H1 (cell line): ENCODE results near the gene ACTR1A.

Experiments used
- BRCA1 ChIP-seq: IDR thresholded peaks from 2 replicates; pipeline ENCODE4 v1.6.1; 2012; ENCODE audit warnings: low read depth, low read length, improper control_type of control experiment
- CEBPB ChIP-seq: IDR thresholded peaks from 2 replicates; pipeline ENCODE4 v1.6.1; 2012; ENCODE audit warnings: low read depth, low read length
- CTCF ChIP-seq, 3 experiments: IDR thresholded peaks; 1 replicate in 2 of 3; 2 replicates in 1 of 3; pipeline versions ENCODE4 v1.5.1 to v1.6.1; 2011; ENCODE audit warnings: low read length in 3 of 3, mild to moderate bottlenecking in 3 of 3, inconsistent platforms in 2 of 3, low read depth in 1 of 3, moderate library complexity in 1 of 3; ENCODE audit not compliant: insufficient read depth in 1 of 3; ENCODE audit errors: control extremely low read depth in 1 of 3
- EP300 ChIP-seq, 2 experiments: IDR thresholded peaks; 1 replicate in 1 of 2; 2 replicates in 1 of 2; pipeline ENCODE4 v1.6.1; 2011 to 2012; ENCODE audit warnings: low read depth in 2 of 2, low read length in 2 of 2, mild to moderate bottlenecking in 2 of 2, borderline replicate concordance in 1 of 2, inconsistent platforms in 1 of 2, moderate library complexity in 1 of 2
- JUND ChIP-seq: IDR thresholded peaks from 2 replicates; pipeline ENCODE4 v1.6.1; 2011; ENCODE audit warnings: mild to moderate bottlenecking, improper control_type of control experiment, low read length
- POLR2A ChIP-seq, 2 experiments: IDR thresholded peaks; 1 replicate in 1 of 2; 2 replicates in 1 of 2; pipeline ENCODE4 v1.6.1; 2011; ENCODE audit warnings: low read depth in 2 of 2, low read length in 2 of 2, mild to moderate bottlenecking in 2 of 2; ENCODE audit errors: control extremely low read depth in 1 of 2
- RBBP5 ChIP-seq: IDR thresholded peaks from 2 replicates; pipeline ENCODE4 v1.7.1; 2012; ENCODE audit warnings: low read depth, mild to moderate bottlenecking, inconsistent platforms, low read length, moderate library complexity, borderline replicate concordance
- RFX5 ChIP-seq: IDR thresholded peaks from 2 replicates; pipeline ENCODE4 v1.6.1; 2011; ENCODE audit warnings: low read depth, low read length, improper control_type of control experiment, borderline replicate concordance
- SAP30 ChIP-seq: fragments of 300-600 bp; sonication (generic); IDR thresholded peaks from 2 replicates; pipeline ENCODE4 v1.7.1; 2012; ENCODE audit warnings: low read length, moderate library complexity, mild to moderate bottlenecking, inconsistent platforms; ENCODE audit not compliant: insufficient read depth, insufficient replicate concordance
- SIX5 ChIP-seq: IDR thresholded peaks from 2 replicates; pipeline ENCODE4 v1.6.1; 2011; ENCODE audit warnings: mild to moderate bottlenecking, low read depth, low read length

GRCh38 chr10:102507521-102507920 is 5.0 kb upstream of the ACTR1A start:
- TF ChIP-seq BRCA1 (no peak), POLR2A (IDR thresholded peaks at IDR 0.05; ENCODE audit: control extremely low read depth in 1 of 2, low read depth in 2 of 2, low read length in 2 of 2) (no peak), CTCF (IDR thresholded peaks at IDR 0.05; ENCODE audit: control extremely low read depth in 1 of 3, insufficient read depth in 1 of 3, low read depth in 1 of 3, low read length in 3 of 3) (no peak), CEBPB (no peak), EP300 (IDR thresholded peaks at IDR 0.05; ENCODE audit: borderline replicate concordance in 1 of 2, low read depth in 2 of 2, low read length in 2 of 2) (no peak), SIX5 (no peak), RBBP5 (no peak), RFX5 (no peak), SAP30 (no peak), JUND (no peak)
